ENCODE data around the gene PITRM1. TPM values are rescaled to one million over a fixed set of nuclear protein-coding genes. Genes with fewer than 3 reads are reported as not detected.

PITRM1 gene
- total and polyA plus RNA-seq, 12 donors, result 61.8 to 107 (median 82.5) TPM

DNA sequence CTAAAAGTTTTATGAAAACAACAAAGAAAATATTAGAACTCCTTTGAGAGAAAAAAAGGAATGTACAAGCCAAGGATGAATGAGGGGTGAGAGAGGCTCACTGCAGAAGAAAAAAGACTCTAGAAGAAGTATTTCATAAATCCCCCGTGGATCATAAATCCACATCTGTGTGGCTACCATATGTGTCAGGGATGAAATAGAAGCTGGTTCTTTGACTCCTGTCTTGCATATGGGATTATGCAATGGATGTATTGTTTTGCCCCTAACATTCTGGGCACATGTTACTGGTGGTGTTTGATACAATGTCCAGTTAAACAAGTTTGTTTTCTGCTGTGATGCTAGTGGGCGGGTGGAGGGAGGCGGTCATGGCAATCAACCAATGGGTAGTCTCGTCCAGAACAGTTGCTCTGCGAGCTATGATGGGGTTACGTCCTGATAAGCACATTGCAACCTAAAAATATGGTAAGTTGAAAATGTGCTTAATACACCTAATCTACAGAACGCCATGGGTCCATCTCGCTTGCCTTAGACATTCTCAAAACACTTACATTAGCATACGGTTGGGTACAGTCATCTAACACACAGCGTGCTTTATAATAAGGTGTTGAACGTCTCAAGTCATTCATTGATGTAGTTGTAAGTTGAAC, 34.1 kb upstream of the PITRM1 start:
- no peaks in the 10 kb centered on the region for H3K27me3 ChIP-seq
- 86 to 88% methylated on average over 11 of the region's 11 CpGs for WGBS, 2 donors
- intact Hi-C loops (cut with DNase I), result no loop called here
- H3K4me1 ChIP-seq, result peaks cover 0 to 4% (median 0%) of the 10 kb centered on the region in 9 donors
- no peak overlapping the region for H3K4me3 ChIP-seq
- TF ChIP-seq CTCF (IDR thresholded peaks at IDR 0.05), result no peak
- H3K9me3 ChIP-seq, result no peaks in the 10 kb centered on the region
- ATAC-seq (no peak), DNase-seq (no peak)
- no peaks in the 10 kb centered on the region for H3K36me3 ChIP-seq
- no peak overlapping the region for H3K27ac ChIP-seq

DNA sequence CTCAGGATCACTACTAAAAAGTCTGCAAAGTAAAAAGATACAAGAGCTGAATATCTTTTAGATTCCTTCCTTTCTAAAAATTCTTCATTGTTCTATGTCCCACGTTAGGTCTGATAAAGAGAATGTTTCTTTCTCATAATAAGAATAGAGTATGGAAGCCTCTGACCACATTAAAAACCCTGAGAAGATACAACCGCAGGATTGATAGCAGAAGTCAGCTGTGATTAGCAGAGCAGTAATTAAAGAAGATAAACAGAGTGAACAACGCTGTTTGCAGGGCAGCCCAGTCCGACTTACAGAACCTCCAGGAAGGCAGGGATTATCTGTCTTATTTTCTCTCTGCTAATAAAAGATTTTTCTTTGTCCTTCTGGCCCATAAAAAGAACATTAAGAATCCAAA, 31.4 kb upstream of the PITRM1 start:
- 47 to 67% methylated on average over 4 of the region's 4 CpGs for WGBS, 2 donors
- intact Hi-C loops (cut with DNase I), result no loop called here

DNA sequence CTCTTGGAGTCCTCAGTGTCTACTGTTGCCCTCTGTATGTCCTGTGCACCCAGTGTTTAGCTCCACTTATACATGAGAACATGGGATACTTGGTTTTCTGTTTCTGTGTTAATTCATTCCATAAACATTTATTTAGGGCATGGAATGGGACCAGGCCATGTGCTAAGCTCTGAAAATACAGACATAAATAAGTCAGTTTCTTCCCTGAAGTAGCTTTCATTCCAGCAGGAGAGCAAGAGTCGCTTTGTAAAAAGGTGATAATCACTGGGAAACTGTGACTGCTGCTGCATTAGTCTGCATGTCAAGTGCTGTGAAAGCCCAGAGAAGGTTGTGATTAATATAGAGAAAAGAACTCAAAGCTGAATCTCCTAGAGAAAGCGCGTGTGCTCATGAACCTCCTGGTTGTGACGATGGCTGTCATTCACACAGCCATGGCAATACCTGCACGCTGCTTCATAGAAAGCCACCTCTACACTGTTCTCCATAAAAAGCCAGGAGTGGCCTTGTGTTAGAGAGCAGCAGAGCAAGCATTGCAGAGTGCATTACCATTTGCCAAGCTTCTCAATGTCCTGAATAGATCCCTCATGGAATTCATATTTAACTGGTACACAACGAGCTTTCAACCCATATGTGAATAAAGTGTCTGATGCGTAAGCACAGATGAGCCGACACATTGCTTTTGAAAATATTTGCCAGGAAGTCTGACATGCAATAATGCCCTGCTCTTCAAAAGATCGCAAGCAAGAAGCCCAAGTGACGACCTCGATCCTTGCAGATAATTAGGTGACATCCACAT, 30.6 kb upstream of the PITRM1 start:
- WGBS, 2 donors, result 81 to 86% methylated on average over 11 of the region's 11 CpGs
- Histone ChIP-seq H3K36me3 (no peaks in the 10 kb centered on the region), H3K9me3 (no peaks in the 10 kb centered on the region), H3K4me1 (peaks cover 0 to 4% (median 0%) of the 10 kb centered on the region in 9 donors), H3K4me3 (no peak overlapping the region), H3K27ac (no peak overlapping the region), H3K27me3 (peaks cover 0 to 17% (median 0%) of the 10 kb centered on the region in 7 donors)
- intact Hi-C loops (cut with DNase I), result no loop called here
- no peak for TF ChIP-seq CTCF (IDR thresholded peaks at IDR 0.05)
- no peak for DNase-seq
- ATAC-seq, result no peak

More for the DNA sequence above, 31.4 kb upstream of the PITRM1 start:
- Histone ChIP-seq H3K9me3 (no peaks in the 10 kb centered on the region), H3K27ac (no peak overlapping the region), H3K4me3 (no peak overlapping the region), H3K4me1 (peaks cover 0 to 4% (median 0%) of the 10 kb centered on the region in 9 donors), H3K36me3 (no peaks in the 10 kb centered on the region), H3K27me3 (peaks cover 0 to 9% (median 0%) of the 10 kb centered on the region in 7 donors)
- ATAC-seq (no peak), DNase-seq (no peak)
- TF ChIP-seq CTCF (IDR thresholded peaks at IDR 0.05), result no peak

DNA sequence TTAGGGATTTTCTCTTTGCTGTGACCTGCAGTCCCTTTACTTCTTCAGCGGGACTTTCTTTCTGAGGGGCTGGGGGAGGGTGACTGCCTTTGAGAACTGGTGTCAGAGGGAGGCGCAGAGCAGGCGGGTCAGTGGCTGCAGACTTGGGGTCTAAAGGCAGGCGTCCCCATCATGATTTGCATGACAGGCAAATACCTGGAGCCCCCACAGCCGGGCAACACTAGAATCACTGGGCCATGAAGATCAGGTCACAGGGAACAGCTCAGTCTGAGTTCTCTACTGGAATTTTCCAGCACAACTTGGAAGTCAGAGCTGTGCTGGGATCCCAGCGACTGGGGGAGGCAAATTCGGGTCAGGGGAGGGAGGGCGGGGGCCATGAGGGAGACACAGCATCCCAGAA, 29.2 kb upstream of the PITRM1 start:
- no peak for DNase-seq
- 84 to 91% methylated on average over 8 of the region's 8 CpGs for WGBS, 2 donors

More for the DNA sequence above, 29.2 kb upstream of the PITRM1 start:
- no peak overlapping the region for H3K27ac ChIP-seq
- ATAC-seq, result no peak
- H3K4me1 ChIP-seq, result peaks cover 3 to 14% (median 10%) of the 10 kb centered on the region in 9 donors
- TF ChIP-seq CTCF (IDR thresholded peaks at IDR 0.05), result no peak
- no peak overlapping the region for H3K4me3 ChIP-seq
- no peaks in the 10 kb centered on the region for H3K36me3 ChIP-seq
- peaks cover 0 to 21% (median 0%) of the 10 kb centered on the region in 7 donors for H3K27me3 ChIP-seq
- H3K9me3 ChIP-seq, result no peaks in the 10 kb centered on the region
- intact Hi-C loops (cut with DNase I), result no loop called here

Data from heart right ventricle (tissue), 16 donors.